Natural killer cell (primary cell): ENCODE measurements around the gene TULP4. TPM values are rescaled to one million over a fixed set of nuclear protein-coding genes. Genes with fewer than 3 reads are reported as not detected.

Source experiments
- ATAC-seq, 3 donors: fragments of 150-1000 bp in 2 of 3; fragments of 200-7000 bp in 1 of 3; cut with Tn5 transposase; 1 replicate in 1 of 3; 2 replicates in 2 of 3; pipeline ENCODE4 v1.10.0; 2021; ENCODE audit warnings: mild to moderate bottlenecking in 2 of 3, moderate library complexity in 2 of 3
- DNase-seq, 2 donors: peaks; one replicate each; pipeline versions ENCODE4 v3.0.0 to v3.0.0-alpha.2; 2013 to 2021; ENCODE audit warnings: mixed read lengths in 1 of 2
- H3K27ac ChIP-seq: one replicate; pipeline ENCODE4 v1.5.1; 2013; ENCODE audit warnings: mild to moderate bottlenecking, low read length
- H3K27me3 ChIP-seq: one replicate; pipeline ENCODE4 v1.6.1; 2013; ENCODE audit warnings: low read length; ENCODE audit not compliant: control insufficient read depth, insufficient read depth
- H3K36me3 ChIP-seq: one replicate; pipeline ENCODE4 v1.6.1; 2013; ENCODE audit warnings: low read length; ENCODE audit not compliant: control insufficient read depth, insufficient read depth
- H3K4me1 ChIP-seq: one replicate; pipeline ENCODE4 v1.6.1; 2013; ENCODE audit warnings: low read length; ENCODE audit not compliant: control insufficient read depth, insufficient read depth
- H3K4me3 ChIP-seq: one replicate; pipeline ENCODE4 v1.5.1; 2013; ENCODE audit warnings: low read length
- H3K9me3 ChIP-seq: one replicate; pipeline ENCODE4 v1.6.1; 2013; ENCODE audit warnings: low read length; ENCODE audit not compliant: control insufficient read depth, insufficient read depth
- H3K27ac Mint-ChIP-seq, 2 donors: one replicate each; pipeline ENCODE4 v1.8.0; 2022; ENCODE audit warnings: mild to moderate bottlenecking in 2 of 2, mixed read lengths in 2 of 2, moderate library complexity in 1 of 2
- H3K27me3 Mint-ChIP-seq, 2 donors: one replicate each; pipeline ENCODE4 v1.8.0; 2022; ENCODE audit warnings: low read depth in 2 of 2, mixed read lengths in 2 of 2
- H3K36me3 Mint-ChIP-seq: one replicate; pipeline ENCODE4 v1.8.0; 2022; ENCODE audit warnings: mixed read lengths
- H3K4me1 Mint-ChIP-seq, 2 donors: one replicate each; pipeline ENCODE4 v1.8.0; 2022; ENCODE audit warnings: mixed read lengths in 2 of 2
- H3K4me3 Mint-ChIP-seq: one replicate; pipeline ENCODE4 v1.8.0; 2022; ENCODE audit warnings: mild to moderate bottlenecking, moderate library complexity, mixed read lengths
- H3K9me3 Mint-ChIP-seq, 2 donors: one replicate each; pipeline ENCODE4 v1.8.0; 2022; ENCODE audit warnings: mixed read lengths in 2 of 2
- WGBS: methylation state at CpG from one replicate; pipeline ENCODE4 v1.1.7; 2013; ENCODE audit warnings: missing lambda C conversion rate; ENCODE audit not compliant: insufficient coverage; 5-methylcytosine and 5-hydroxymethylcytosine counted together
- intact Hi-C: fragments of 100-400 bp; cut with micrococcal nuclease; formaldehyde crosslinking; loops from one replicate; pipeline ENCODE4 v1.14.2; 2022
- total RNA-seq, 4 donors: library from RNA; stranded (reverse); fragments of 120-200 nt in 1 of 4; gene quantifications; one replicate each; pipeline versions ENCODE4 v1.2.3 to v1.2.4, GENCODE V29; 2013 to 2022
- TF ChIP-seq, protein P1 (sequence below): fragments of 200-600 bp; IDR thresholded peaks from one replicate; pipeline ENCODE4 v1.8.0; 2022; ENCODE audit warnings: antibody characterized with exemption

Gene TULP4
- total RNA-seq, 3 donors from 2014 or later (not counting 1 experiment from before 2014, with no cell fraction given): 75.2 to 89.5 (median 88.3) TPM

DNA sequence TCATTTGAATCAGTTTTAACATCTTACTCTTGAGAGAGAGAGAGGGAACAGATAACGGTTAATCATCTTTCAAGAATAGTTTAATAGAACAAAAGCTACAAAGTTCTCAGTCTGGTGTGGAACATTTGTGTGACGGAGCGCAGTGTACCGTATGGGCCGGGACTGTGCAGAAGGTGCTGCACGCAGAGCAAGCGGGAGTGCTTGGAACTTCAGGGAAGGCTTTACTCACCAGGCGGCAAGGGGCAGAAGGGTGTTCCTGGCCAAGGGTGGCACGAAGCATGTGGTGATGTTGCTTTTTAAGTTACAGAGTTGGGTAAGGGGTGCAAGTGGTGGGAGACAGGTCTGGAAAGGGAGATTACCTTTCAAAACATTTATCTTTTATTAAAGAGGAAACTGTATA, 95.7 kb downstream of the TULP4 start:
- Mint-ChIP-seq H3K36me3 (no peaks in the 10 kb centered on the region), H3K27me3 (no peaks in the 10 kb centered on the region), H3K4me1 (peaks cover 8 to 14% of the 10 kb centered on the region in 2 donors), H3K4me3 (no peak overlapping the region), H3K27ac (no peak overlapping the region), H3K9me3 (no peaks in the 10 kb centered on the region)
- no peaks in the 10 kb centered on the region for H3K36me3 ChIP-seq
- WGBS: 97% methylated on average over 9 of the region's 9 CpGs
- DNase-seq (no peak), ATAC-seq (no peak)
- intact Hi-C loops: no loop called here
- TF ChIP-seq, protein P1, sequence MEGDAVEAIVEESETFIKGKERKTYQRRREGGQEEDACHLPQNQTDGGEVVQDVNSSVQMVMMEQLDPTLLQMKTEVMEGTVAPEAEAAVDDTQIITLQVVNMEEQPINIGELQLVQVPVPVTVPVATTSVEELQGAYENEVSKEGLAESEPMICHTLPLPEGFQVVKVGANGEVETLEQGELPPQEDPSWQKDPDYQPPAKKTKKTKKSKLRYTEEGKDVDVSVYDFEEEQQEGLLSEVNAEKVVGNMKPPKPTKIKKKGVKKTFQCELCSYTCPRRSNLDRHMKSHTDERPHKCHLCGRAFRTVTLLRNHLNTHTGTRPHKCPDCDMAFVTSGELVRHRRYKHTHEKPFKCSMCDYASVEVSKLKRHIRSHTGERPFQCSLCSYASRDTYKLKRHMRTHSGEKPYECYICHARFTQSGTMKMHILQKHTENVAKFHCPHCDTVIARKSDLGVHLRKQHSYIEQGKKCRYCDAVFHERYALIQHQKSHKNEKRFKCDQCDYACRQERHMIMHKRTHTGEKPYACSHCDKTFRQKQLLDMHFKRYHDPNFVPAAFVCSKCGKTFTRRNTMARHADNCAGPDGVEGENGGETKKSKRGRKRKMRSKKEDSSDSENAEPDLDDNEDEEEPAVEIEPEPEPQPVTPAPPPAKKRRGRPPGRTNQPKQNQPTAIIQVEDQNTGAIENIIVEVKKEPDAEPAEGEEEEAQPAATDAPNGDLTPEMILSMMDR: no peak
- no peak overlapping the region for H3K27ac ChIP-seq
- no peak overlapping the region for H3K4me3 ChIP-seq
- no peaks in the 10 kb centered on the region for H3K4me1 ChIP-seq
- no peaks in the 10 kb centered on the region for H3K9me3 ChIP-seq
- no peaks in the 10 kb centered on the region for H3K27me3 ChIP-seq

GRCh38 chr6:158408552-158409130, 96.4 kb downstream of the TULP4 start:
- Histone ChIP-seq H3K9me3 (no peaks in the 10 kb centered on the region), H3K4me1 (no peaks in the 10 kb centered on the region), H3K27me3 (no peaks in the 10 kb centered on the region), H3K4me3 (no peak overlapping the region), H3K27ac (no peak overlapping the region), H3K36me3 (peaks cover 4% of the 10 kb centered on the region)
- WGBS: 86% methylated on average over 9 of the region's 9 CpGs
- intact Hi-C loops: no loop called here
- H3K36me3 Mint-ChIP-seq: no peaks in the 10 kb centered on the region
- H3K9me3 Mint-ChIP-seq: no peaks in the 10 kb centered on the region
- TF ChIP-seq, protein P1: no peak
- H3K4me3 Mint-ChIP-seq: no peak overlapping the region
- H3K27me3 Mint-ChIP-seq: no peaks in the 10 kb centered on the region
- ATAC-seq (no peak), DNase-seq (no peak)
- H3K4me1 Mint-ChIP-seq: peaks cover 8 to 18% of the 10 kb centered on the region in 2 donors
- H3K27ac Mint-ChIP-seq: peak overlapping the region in 1 of 2 donors; percentile 12

GRCh38 chr6:158409451-158409850, 97.2 kb downstream of the TULP4 start:
- ATAC-seq (no peak), DNase-seq (no peak)
- WGBS: 39% methylated on average over 3 of the region's 3 CpGs
- no peaks in the 10 kb centered on the region for H3K9me3 ChIP-seq
- H3K27ac ChIP-seq: no peak overlapping the region
- no peaks in the 10 kb centered on the region for H3K27me3 ChIP-seq
- no peaks in the 10 kb centered on the region for H3K36me3 Mint-ChIP-seq
- no peak overlapping the region for H3K4me3 ChIP-seq
- no peak overlapping the region for H3K4me3 Mint-ChIP-seq
- H3K4me1 Mint-ChIP-seq: peaks cover 8 to 18% of the 10 kb centered on the region in 2 donors
- no peaks in the 10 kb centered on the region for H3K27me3 Mint-ChIP-seq
- H3K9me3 Mint-ChIP-seq: no peaks in the 10 kb centered on the region
- peak overlapping the region in 1 of 2 donors; percentile 12 for H3K27ac Mint-ChIP-seq
- H3K4me1 ChIP-seq: no peaks in the 10 kb centered on the region
- TF ChIP-seq, protein P1: no peak
- intact Hi-C loops: no loop called here
- peaks cover 4% of the 10 kb centered on the region for H3K36me3 ChIP-seq

GRCh38 chr6:158410784-158411183, 98.5 kb downstream of the TULP4 start:
- Mint-ChIP-seq H3K36me3 (no peaks in the 10 kb centered on the region), H3K4me1 (peaks cover 8 to 18% of the 10 kb centered on the region in 2 donors), H3K9me3 (no peaks in the 10 kb centered on the region), H3K27ac (no peak overlapping the region), H3K4me3 (no peak overlapping the region), H3K27me3 (no peaks in the 10 kb centered on the region)
- WGBS: 96% methylated on average over 3 of the region's 8 CpGs
- H3K27ac ChIP-seq: no peak overlapping the region
- intact Hi-C loops: no loop called here
- no peak for ATAC-seq
- TF ChIP-seq, protein P1: no peak
- no peaks in the 10 kb centered on the region for H3K9me3 ChIP-seq
- H3K27me3 ChIP-seq: no peaks in the 10 kb centered on the region
- H3K4me3 ChIP-seq: no peak overlapping the region
- no peaks in the 10 kb centered on the region for H3K4me1 ChIP-seq
- no peak for DNase-seq
- H3K36me3 ChIP-seq: peaks cover 4% of the 10 kb centered on the region
